COR-L47 (cell line): ENCODE measurements around the gene NKD1.

Experiments used
- DNase-seq: peaks from one replicate; lab custom pipeline; 2025; lab: John Stamatoyannopoulos, UW

NKD1 gene

GRCh38 chr16:50651835-50652438, 103.7 kb downstream of the NKD1 start:
- no peak for DNase-seq

GRCh38 chr16:50652836-50653425, 104.7 kb downstream of the NKD1 start:
- no peak for DNase-seq

- no peak for DNase-seq
These were observed 105.7 kb downstream of the NKD1 start for GRCh38 chr16:50653633-50654519.

GRCh38 chr16:50655558-50656055, 107.4 kb downstream of the NKD1 start:
- DNase-seq, result no peak

DNA sequence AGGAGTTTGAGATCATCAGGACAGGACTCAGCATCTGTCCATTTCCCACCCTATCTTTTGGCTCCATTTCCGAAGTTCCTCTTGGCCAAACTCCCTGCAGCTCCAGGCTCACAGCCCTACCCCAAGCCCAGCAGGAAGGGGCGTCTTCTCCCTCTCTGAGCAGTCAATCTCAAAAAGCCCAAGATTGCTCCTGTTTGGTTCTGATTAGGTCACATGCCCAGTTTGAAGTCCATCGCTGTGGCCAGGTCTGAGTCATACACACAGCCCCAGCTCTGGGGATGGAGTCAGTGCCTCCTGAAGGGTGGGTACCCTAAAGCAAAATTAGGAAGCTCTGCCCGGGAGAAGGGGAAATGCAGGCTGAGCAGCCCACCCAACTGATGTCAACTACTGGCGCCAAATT, 109.0 kb downstream of the NKD1 start:
- no peak for DNase-seq

DNA sequence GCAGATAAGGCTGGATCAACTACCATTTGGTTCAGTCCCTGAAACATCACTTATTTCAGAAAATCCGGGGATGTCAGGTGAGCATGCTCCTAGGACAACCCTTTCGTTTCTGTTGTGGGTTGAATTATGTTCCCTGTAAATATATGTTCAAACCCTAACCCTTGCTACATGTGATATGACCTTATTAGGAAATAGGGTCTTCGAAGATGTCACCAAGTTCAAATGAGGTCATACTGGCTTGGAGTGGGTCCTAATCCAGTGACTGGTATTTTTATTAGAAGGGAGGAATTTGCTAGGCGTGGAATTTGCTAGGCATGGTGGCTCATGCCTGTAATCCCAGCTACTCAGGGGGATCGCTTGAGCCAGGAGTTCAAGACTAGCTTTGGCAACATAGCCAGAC, 111.6 kb downstream of the NKD1 start:
- no peak for DNase-seq

DNA sequence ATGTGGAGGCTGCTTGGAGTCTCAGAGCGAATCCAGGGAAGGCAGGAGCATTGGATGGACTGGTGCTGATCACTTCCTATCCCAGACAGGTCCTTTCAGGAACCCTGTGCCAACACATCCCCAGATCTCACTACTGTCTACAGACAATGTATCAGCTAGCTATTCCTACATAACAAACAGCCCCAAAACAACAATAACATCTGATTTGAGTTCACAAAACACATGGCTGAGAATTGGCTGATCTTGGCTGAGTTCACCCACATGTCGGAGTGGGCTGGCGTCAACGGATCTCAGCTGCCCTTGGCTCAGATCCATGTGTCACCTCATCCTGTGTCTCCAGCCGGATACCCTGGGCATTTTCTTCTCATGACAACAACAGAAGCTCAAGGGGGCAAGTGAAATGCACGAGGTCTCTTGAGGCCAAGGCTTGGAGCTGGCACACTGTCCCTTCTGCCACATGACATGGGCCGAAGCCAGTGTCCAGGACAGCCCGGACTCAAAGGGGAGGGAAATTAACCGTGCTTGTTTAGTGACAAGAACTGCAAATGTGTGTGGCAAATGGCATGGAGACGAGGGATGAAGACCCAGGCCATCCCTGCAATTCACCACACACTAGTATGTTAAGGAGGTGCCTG, 114.2 kb downstream of the NKD1 start:
- no peak for DNase-seq

- no peak for DNase-seq
These were observed 116.1 kb downstream of the NKD1 start for GRCh38 chr16:50664270-50664669.

DNA sequence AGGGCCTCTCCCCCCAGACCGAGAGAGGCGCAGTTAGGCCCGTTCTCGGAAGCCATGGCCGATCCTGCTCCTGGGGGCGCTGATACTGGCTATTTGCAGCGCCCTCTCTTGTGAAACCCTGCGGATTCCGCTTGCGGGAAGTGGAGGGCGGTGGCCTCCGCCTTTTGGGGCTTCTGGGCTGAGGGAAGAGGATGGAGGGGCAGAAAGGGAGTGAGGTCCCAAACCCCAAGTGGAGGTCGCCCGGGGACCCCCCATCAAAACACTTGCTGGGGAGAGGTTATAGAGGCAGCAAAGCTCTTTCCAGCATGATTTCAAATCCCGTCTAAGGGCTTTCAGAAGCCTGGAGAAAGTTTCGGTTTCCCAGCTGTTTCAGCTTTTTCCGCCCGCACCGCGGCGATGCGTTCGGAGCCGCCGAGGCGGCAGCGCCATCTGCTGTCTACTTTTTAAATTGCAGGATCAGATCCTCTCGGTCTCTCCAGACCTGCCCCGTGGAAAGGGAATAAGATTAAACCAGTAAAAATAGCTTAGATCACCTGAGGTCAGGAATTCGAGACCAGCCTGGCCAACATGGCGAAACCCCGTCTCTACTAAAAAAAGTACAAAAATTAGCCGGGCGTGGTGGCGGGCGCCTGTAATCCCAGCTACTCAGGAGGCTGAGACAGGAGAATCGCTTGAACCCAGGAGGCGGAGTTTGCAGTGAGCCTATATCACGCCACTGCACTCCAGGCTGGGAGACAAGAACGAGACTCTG, 117.1 kb downstream of the NKD1 start:
- peak; percentile 53 for DNase-seq

GRCh38 chr16:50666658-50667496, 118.7 kb downstream of the NKD1 start:
- DNase-seq, result no peak

GRCh38 chr16:50667497-50668367, 119.5 kb downstream of the NKD1 start:
- DNase-seq, result no peak

DNA sequence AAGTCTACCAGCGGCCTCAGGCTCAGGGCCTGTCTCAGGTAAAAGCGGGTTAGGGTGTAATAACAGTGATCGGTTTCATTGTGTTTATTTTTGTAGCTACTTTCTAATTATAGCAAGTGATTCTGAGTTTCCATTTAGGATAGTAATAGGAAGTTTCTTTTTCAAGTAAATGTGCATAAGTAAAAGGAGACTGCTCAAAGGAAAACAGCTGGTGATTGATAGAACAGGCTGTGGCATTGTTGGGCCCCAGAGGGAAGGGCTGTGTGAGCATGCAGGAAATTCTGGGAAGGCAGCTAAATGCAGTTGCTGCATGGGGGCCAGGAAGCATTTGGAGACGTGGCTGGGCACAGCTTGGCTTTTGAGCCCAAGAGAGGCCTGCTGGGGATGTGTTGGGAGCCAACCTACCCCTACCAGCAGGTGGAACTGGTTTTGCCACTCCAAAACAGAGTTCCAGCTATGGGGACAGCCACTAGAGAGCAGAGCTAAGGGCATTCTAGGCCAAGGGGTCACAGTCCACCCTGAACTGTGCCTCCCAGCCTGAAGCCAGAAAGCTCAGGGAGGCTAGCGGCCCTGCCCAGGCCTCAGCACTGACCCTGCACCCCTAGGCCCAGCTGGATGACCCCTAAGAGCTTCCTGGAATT, 120.3 kb downstream of the NKD1 start:
- no peak for DNase-seq

GRCh38 chr16:50669741-50670140, 121.5 kb downstream of the NKD1 start:
- DNase-seq, result no peak

DNA sequence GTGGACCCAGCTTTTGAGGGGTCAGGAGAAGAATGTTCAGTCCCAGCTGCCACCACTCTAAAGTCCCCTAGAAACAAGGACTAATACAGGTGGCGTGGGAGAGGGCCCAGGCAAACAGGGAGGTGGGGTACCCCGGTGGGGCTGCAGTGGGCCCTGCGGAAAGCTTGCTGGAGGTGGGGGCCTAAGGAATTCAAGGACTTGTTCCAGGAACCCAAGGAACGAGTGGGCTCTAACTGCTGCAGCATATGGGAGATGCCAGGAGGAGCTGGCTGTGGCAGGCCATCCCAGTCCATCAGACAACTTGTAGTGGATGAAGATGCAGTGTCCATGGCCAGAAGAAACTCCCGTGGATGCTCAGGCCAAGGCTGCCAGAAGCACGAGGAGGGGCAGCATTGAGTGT, 122.3 kb downstream of the NKD1 start:
- no peak for DNase-seq

GRCh38 chr16:50671644-50672260, 123.6 kb downstream of the NKD1 start:
- no peak for DNase-seq

DNA sequence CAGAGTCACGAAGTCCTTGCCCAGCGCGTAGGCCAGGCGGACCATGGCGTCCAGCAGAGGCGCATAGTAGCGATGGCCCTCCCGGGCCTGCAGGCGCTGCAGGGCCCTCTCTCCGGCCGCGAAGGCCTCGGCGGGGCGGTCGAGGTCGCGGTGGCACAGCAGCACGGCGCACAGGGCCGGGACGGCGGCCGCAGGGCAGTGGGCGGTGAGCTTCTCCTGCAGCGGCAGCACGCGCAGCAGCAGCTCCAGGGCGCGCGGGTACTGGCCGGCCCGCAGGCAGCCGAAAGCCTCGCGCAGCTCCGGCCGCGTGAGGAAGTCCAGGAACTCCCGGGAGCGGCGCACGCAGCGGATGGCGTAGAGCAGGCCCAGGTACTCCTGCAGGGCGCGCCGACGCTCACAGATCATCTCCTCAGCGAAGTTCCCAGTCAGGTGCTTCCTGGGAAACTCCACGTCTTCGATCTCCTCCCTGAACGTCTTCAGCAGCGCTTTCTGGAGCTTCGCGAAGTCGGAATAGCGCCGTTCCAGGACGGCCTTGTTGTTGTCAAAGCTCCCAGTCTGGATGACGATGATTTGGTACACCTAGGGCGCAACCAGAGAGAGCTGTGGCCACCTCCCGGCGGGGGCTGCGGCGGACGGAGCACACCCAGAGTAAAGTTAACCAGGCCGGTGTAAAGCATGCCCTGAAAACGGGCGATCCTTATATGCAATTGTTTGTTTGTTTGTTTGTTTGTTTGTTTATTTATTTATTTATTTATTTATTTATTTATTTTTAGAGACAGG, 125.5 kb downstream of the NKD1 start:
- DNase-seq, result no peak

DNA sequence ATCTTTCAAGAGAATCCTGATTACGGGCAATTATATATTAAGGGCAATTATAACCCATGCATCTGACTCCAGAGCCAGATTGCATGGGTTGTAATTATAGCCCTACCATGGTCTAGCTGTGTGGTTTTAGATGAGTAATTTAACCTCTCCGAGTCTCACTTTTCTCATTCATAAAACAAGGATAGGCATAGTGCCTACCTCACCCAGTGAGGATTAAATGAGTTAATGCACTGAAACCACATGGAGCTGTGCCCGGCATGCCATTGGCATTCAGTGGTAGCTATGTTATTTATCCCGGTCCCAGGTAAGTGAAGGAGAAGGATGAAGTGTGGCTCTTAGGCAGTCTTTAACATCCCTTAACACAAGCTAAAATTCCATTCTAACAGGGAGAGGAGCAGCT, 126.6 kb downstream of the NKD1 start:
- DNase-seq, result no peak
